GM21619 (cell line): Measurements from ENCODE around the gene DUT.
"Not testable (repeated sequence)": the region's sequence is repeated elsewhere in the genome, so short reads cannot be mapped to it uniquely, and the experiment has no call there.

Experiments used
- ATAC-seq: cut with Tn5 transposase; IDR thresholded peaks from one replicate; pipeline ENCODE4 v1.9.1; 2021; ENCODE audit not compliant: unreplicated experiment

The DUT gene

GRCh38 chr15:48326180-48326579, 5.0 kb upstream of the DUT start:
- not testable (repeated sequence) for ATAC-seq

GRCh38 chr15:48330105-48330785, 984 bp upstream of the DUT start:
- no peak for ATAC-seq

GRCh38 chr15:48331796-48332641, 790 bp downstream of the DUT start:
- peak; percentile 47 for ATAC-seq

GRCh38 chr15:48332642-48333034, 1.4 kb downstream of the DUT start:
- no peak for ATAC-seq

GRCh38 chr15:48333540-48333939, 2.3 kb downstream of the DUT start:
- ATAC-seq = no peak

GRCh38 chr15:48334260-48334659, 3.0 kb downstream of the DUT start:
- ATAC-seq = no peak

- ATAC-seq = no peak
These were observed 5.7 kb downstream of the DUT start for GRCh38 chr15:48336940-48337339.

- ATAC-seq = no peak
These were observed 6.4 kb downstream of the DUT start for GRCh38 chr15:48337607-48338006.

- no peak for ATAC-seq
These were observed 8.9 kb downstream of the DUT start for GRCh38 chr15:48340111-48340510.

- no peak for ATAC-seq
These were observed 12.6 kb downstream of the DUT start for GRCh38 chr15:48343865-48344264.

- no peak for ATAC-seq
These were observed 14.3 kb downstream of the DUT start for GRCh38 chr15:48345516-48345915.

GRCh38 chr15:48352474-48353072, 21.3 kb downstream of the DUT start:
- peak; percentile 67 for ATAC-seq

GRCh38 chr15:48354694-48355303, 23.6 kb downstream of the DUT start:
- ATAC-seq = no peak

GRCh38 chr15:48355377-48355776, 24.1 kb downstream of the DUT start:
- peak; percentile 70 for ATAC-seq

- peak; percentile 40 for ATAC-seq
These were observed 27.3 kb downstream of the DUT start for GRCh38 chr15:48358229-48359152.

- ATAC-seq = no peak
These were observed 29.6 kb downstream of the DUT start for GRCh38 chr15:48360841-48361240.

GRCh38 chr15:48361685-48362084, 30.5 kb downstream of the DUT start:
- no peak for ATAC-seq

- no peak for ATAC-seq
These were observed 32.2 kb downstream of the DUT start for GRCh38 chr15:48363474-48363873.

GRCh38 chr15:48365575-48365974, 34.3 kb downstream of the DUT start:
- ATAC-seq = no peak

- ATAC-seq = no peak
These were observed 35.5 kb downstream of the DUT start for GRCh38 chr15:48366584-48367312.
